ENCODE measurements around the gene EFEMP1. TPM values are rescaled to one million over a fixed set of nuclear protein-coding genes. Genes with fewer than 3 reads are reported as not detected.

Gene EFEMP1
- total and polyA plus RNA-seq, 10 of the 15 experiments (the other 5 are each of a cell fraction or from before 2014, with no cell fraction given), result 0.27 to 1.2 (median 0.35) TPM; not detected in 6

GRCh38 chr2:55880416-55881143, 43.0 kb downstream of the EFEMP1 start (continued):
- TF ChIP-seq ZNF207 (IDR thresholded peaks at IDR 0.05; ENCODE audit: borderline replicate concordance) (no peak), RBBP5 (conservative IDR thresholded peaks at IDR 0.05) (no peak), SMC3 (IDR thresholded peaks at IDR 0.05; ENCODE audit: borderline replicate concordance, low read length) (no peak), YBX1 (IDR thresholded peaks at IDR 0.05) (no peak), POLR2A (IDR thresholded peaks at IDR 0.05; ENCODE audit: low read depth, low read length) (no peak), ELK1 (IDR thresholded peaks at IDR 0.05; ENCODE audit: low read depth, low read length) (no peak), IRF3 (IDR thresholded peaks at IDR 0.05) (no peak), ZNF24 (IDR thresholded peaks at IDR 0.05) (no peak), ZNF384 (IDR thresholded peaks at IDR 0.05; ENCODE audit: borderline replicate concordance, low read depth, low read length) (no peak), STAT1 (conservative IDR thresholded peaks at IDR 0.05) (no peak), MEF2B (IDR thresholded peaks at IDR 0.05; ENCODE audit: partially characterized antibody, poor library complexity, severe bottlenecking) (no peak), SKIL (IDR thresholded peaks at IDR 0.05; ENCODE audit: low read depth, poor library complexity, severe bottlenecking) (no peak), SIX5 (IDR thresholded peaks at IDR 0.05; ENCODE audit: low read depth, low read length, severe bottlenecking) (no peak)
- TF ChIP-seq, protein P1, sequence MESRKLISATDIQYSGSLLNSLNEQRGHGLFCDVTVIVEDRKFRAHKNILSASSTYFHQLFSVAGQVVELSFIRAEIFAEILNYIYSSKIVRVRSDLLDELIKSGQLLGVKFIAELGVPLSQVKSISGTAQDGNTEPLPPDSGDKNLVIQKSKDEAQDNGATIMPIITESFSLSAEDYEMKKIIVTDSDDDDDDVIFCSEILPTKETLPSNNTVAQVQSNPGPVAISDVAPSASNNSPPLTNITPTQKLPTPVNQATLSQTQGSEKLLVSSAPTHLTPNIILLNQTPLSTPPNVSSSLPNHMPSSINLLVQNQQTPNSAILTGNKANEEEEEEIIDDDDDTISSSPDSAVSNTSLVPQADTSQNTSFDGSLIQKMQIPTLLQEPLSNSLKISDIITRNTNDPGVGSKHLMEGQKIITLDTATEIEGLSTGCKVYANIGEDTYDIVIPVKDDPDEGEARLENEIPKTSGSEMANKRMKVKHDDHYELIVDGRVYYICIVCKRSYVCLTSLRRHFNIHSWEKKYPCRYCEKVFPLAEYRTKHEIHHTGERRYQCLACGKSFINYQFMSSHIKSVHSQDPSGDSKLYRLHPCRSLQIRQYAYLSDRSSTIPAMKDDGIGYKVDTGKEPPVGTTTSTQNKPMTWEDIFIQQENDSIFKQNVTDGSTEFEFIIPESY (IDR thresholded peaks at IDR 0.05), result no peak
